ENCODE measurements around the gene CNBD2. TPM values are rescaled to one million over a fixed set of nuclear protein-coding genes. Genes with fewer than 3 reads are reported as not detected.

The CNBD2 gene
- total and polyA plus RNA-seq, 7 experiments from 2014 or later = 2.6 to 10.6 (median 7.7) TPM

- H3K27me3 ChIP-seq (ENCODE audit: control insufficient read depth in 2 of 2, insufficient read depth in 2 of 2, low read length in 2 of 2) = no peaks in the 10 kb centered on the region
- Mint-ChIP-seq H3K9me3 (peaks cover 0 to 8% (median 0%) of the 10 kb centered on the region in 11 donors), H3K4me1 (peaks cover 2 to 11% (median 5%) of the 10 kb centered on the region in 7 donors), H3K27ac (no peak overlapping the region), H3K4me3 (no peak overlapping the region), H3K36me3 (peaks cover 0 to 4% (median 0%) of the 10 kb centered on the region in 5 donors), H3K27me3 (peaks cover 0 to 29% (median 0%) of the 10 kb centered on the region in 5 donors)
- intact Hi-C loops (cut with micrococcal nuclease) = no loop called here
- no peak for ATAC-seq
- no peaks in the 10 kb centered on the region for H3K36me3 ChIP-seq (ENCODE audit: control insufficient read depth in 2 of 3, insufficient read depth in 3 of 3, low read length in 3 of 3)
- no peak overlapping the region for H3K27ac ChIP-seq (ENCODE audit: low read depth, low read length)
- ChIA-PET POLR2A (interaction anchor here (2.6 kb wide), 1 partner anchor 10 kb away, joined by 10 read pairs; the partner anchor contains the start of gene SCAND1), CTCF (no interaction called here)
- no peaks in the 10 kb centered on the region for H3K9me3 ChIP-seq (ENCODE audit: control insufficient read depth in 2 of 3, low read length in 3 of 3)
- no peaks in the 10 kb centered on the region for H3K4me1 ChIP-seq (ENCODE audit: control insufficient read depth in 2 of 2, insufficient read depth in 2 of 2, low read length in 2 of 2)
- H3K4me3 ChIP-seq (ENCODE audit: low read length) = no peak overlapping the region
- no peak for DNase-seq
Measured at GRCh38 chr20:35963878-35964277, 4.5 kb upstream of the CNBD2 start.

GRCh38 chr20:35968930-35969329 lies 540 bp downstream of the CNBD2 start:
- H3K36me3 ChIP-seq (ENCODE audit: control insufficient read depth in 2 of 3, insufficient read depth in 3 of 3, low read length in 3 of 3) = no peaks in the 10 kb centered on the region
- peaks cover 2 to 6% (median 5%) of the 10 kb centered on the region in 7 donors for H3K4me1 Mint-ChIP-seq
- no peak overlapping the region for H3K27ac ChIP-seq (ENCODE audit: low read depth, low read length)
- CTCF ChIA-PET = no interaction called here
- ATAC-seq (no peak), DNase-seq (no peak)
- no peaks in the 10 kb centered on the region for H3K36me3 Mint-ChIP-seq
- no peaks in the 10 kb centered on the region for H3K4me1 ChIP-seq (ENCODE audit: control insufficient read depth in 2 of 2, insufficient read depth in 2 of 2, low read length in 2 of 2)
- H3K9me3 Mint-ChIP-seq = no peaks in the 10 kb centered on the region
- no peak overlapping the region for H3K4me3 ChIP-seq (ENCODE audit: low read length)
- H3K27me3 Mint-ChIP-seq = peaks cover 0 to 12% (median 0%) of the 10 kb centered on the region in 5 donors
- POLR2A ChIA-PET = interaction anchor here (1.3 kb wide), 1 partner anchor 15 kb away, joined by 3 read pairs; the partner anchor contains the start of gene SCAND1
- no peak overlapping the region for H3K27ac Mint-ChIP-seq
- H3K27me3 ChIP-seq (ENCODE audit: control insufficient read depth in 2 of 2, insufficient read depth in 2 of 2, low read length in 2 of 2) = no peaks in the 10 kb centered on the region
- H3K9me3 ChIP-seq (ENCODE audit: control insufficient read depth in 2 of 3, low read length in 3 of 3) = no peaks in the 10 kb centered on the region
- H3K4me3 Mint-ChIP-seq = no peak overlapping the region
- intact Hi-C loops (cut with micrococcal nuclease) = no loop called here

- H3K36me3 ChIP-seq (ENCODE audit: control insufficient read depth in 2 of 3, insufficient read depth in 3 of 3, low read length in 3 of 3) = no peaks in the 10 kb centered on the region
- H3K27ac ChIP-seq (ENCODE audit: low read depth, low read length) = no peak overlapping the region
- Mint-ChIP-seq H3K4me1 (peaks cover 0 to under 1% (median 0%) of the 10 kb centered on the region in 7 donors), H3K4me3 (no peak overlapping the region), H3K27ac (no peak overlapping the region), H3K9me3 (no peaks in the 10 kb centered on the region), H3K27me3 (peaks cover 0 to 15% (median 0%) of the 10 kb centered on the region in 5 donors), H3K36me3 (no peaks in the 10 kb centered on the region)
- CTCF ChIA-PET = no interaction called here
- ATAC-seq = no peak
- no peak for DNase-seq
- intact Hi-C loops (cut with micrococcal nuclease) = no loop called here
- no peaks in the 10 kb centered on the region for H3K4me1 ChIP-seq (ENCODE audit: control insufficient read depth in 2 of 2, insufficient read depth in 2 of 2, low read length in 2 of 2)
- no peaks in the 10 kb centered on the region for H3K27me3 ChIP-seq (ENCODE audit: control insufficient read depth in 2 of 2, insufficient read depth in 2 of 2, low read length in 2 of 2)
- POLR2A ChIA-PET = no interaction called here
- H3K9me3 ChIP-seq (ENCODE audit: control insufficient read depth in 2 of 3, low read length in 3 of 3) = no peaks in the 10 kb centered on the region
- no peak overlapping the region for H3K4me3 ChIP-seq (ENCODE audit: low read length)
Measured at GRCh38 chr20:35971981-35972380, 3.6 kb downstream of the CNBD2 start.

GRCh38 chr20:35972462-35972861 lies 4.1 kb downstream of the CNBD2 start:
- intact Hi-C loops (cut with micrococcal nuclease) = no loop called here
- no peaks in the 10 kb centered on the region for H3K9me3 Mint-ChIP-seq
- ChIA-PET CTCF (no interaction called here), POLR2A (no interaction called here)
- H3K27me3 Mint-ChIP-seq = peaks cover 0 to 16% (median 0%) of the 10 kb centered on the region in 5 donors
- no peak overlapping the region for H3K4me3 Mint-ChIP-seq
- Histone ChIP-seq H3K36me3 (ENCODE audit: control insufficient read depth in 2 of 3, insufficient read depth in 3 of 3, low read length in 3 of 3) (no peaks in the 10 kb centered on the region), H3K4me1 (ENCODE audit: control insufficient read depth in 2 of 2, insufficient read depth in 2 of 2, low read length in 2 of 2) (no peaks in the 10 kb centered on the region), H3K27ac (ENCODE audit: low read depth, low read length) (no peak overlapping the region), H3K9me3 (ENCODE audit: control insufficient read depth in 2 of 3, low read length in 3 of 3) (no peaks in the 10 kb centered on the region), H3K4me3 (ENCODE audit: low read length) (no peak overlapping the region), H3K27me3 (ENCODE audit: control insufficient read depth in 2 of 2, insufficient read depth in 2 of 2, low read length in 2 of 2) (no peaks in the 10 kb centered on the region)
- no peaks in the 10 kb centered on the region for H3K4me1 Mint-ChIP-seq
- no peak for ATAC-seq
- no peaks in the 10 kb centered on the region for H3K36me3 Mint-ChIP-seq
- H3K27ac Mint-ChIP-seq = no peak overlapping the region
- DNase-seq = no peak

GRCh38 chr20:35974256-35974655 lies 5.9 kb downstream of the CNBD2 start:
- no peak overlapping the region for H3K4me3 Mint-ChIP-seq

GRCh38 chr20:35975576-35976373 lies 7.4 kb downstream of the CNBD2 start:
- ChIA-PET POLR2A (no interaction called here), CTCF (interaction anchor here (1.0 kb wide), 1 partner anchor 17 kb away, joined by 5 read pairs; no protein-coding TSS in a partner anchor)
- DNase-seq (no peak), ATAC-seq (no peak)
- intact Hi-C loops (cut with micrococcal nuclease) = no loop called here
- Mint-ChIP-seq H3K27me3 (peaks cover 0 to 4% (median 0%) of the 10 kb centered on the region in 5 donors), H3K36me3 (no peaks in the 10 kb centered on the region), H3K27ac (no peak overlapping the region), H3K9me3 (no peaks in the 10 kb centered on the region), H3K4me1 (no peaks in the 10 kb centered on the region), H3K4me3 (no peak overlapping the region)
- no peaks in the 10 kb centered on the region for H3K9me3 ChIP-seq (ENCODE audit: control insufficient read depth in 2 of 3, low read length in 3 of 3)
- H3K4me3 ChIP-seq (ENCODE audit: low read length) = no peak overlapping the region
- no peaks in the 10 kb centered on the region for H3K36me3 ChIP-seq (ENCODE audit: control insufficient read depth in 2 of 3, insufficient read depth in 3 of 3, low read length in 3 of 3)
- no peaks in the 10 kb centered on the region for H3K4me1 ChIP-seq (ENCODE audit: control insufficient read depth in 2 of 2, insufficient read depth in 2 of 2, low read length in 2 of 2)
- H3K27me3 ChIP-seq (ENCODE audit: control insufficient read depth in 2 of 2, insufficient read depth in 2 of 2, low read length in 2 of 2) = no peaks in the 10 kb centered on the region
- H3K27ac ChIP-seq (ENCODE audit: low read depth, low read length) = no peak overlapping the region

More at GRCh38 chr20:35974256-35974655, 5.9 kb downstream of the CNBD2 start:
- CTCF ChIA-PET = no interaction called here
- Histone ChIP-seq H3K36me3 (ENCODE audit: control insufficient read depth in 2 of 3, insufficient read depth in 3 of 3, low read length in 3 of 3) (no peaks in the 10 kb centered on the region), H3K27me3 (ENCODE audit: control insufficient read depth in 2 of 2, insufficient read depth in 2 of 2, low read length in 2 of 2) (no peaks in the 10 kb centered on the region), H3K4me1 (ENCODE audit: control insufficient read depth in 2 of 2, insufficient read depth in 2 of 2, low read length in 2 of 2) (no peaks in the 10 kb centered on the region), H3K4me3 (ENCODE audit: low read length) (no peak overlapping the region), H3K9me3 (ENCODE audit: control insufficient read depth in 2 of 3, low read length in 3 of 3) (no peaks in the 10 kb centered on the region), H3K27ac (ENCODE audit: low read depth, low read length) (no peak overlapping the region)
- Mint-ChIP-seq H3K27ac (no peak overlapping the region), H3K36me3 (no peaks in the 10 kb centered on the region), H3K4me1 (no peaks in the 10 kb centered on the region), H3K9me3 (no peaks in the 10 kb centered on the region), H3K27me3 (peaks cover 0 to 8% (median 0%) of the 10 kb centered on the region in 5 donors)
- DNase-seq (no peak), ATAC-seq (no peak)
- intact Hi-C loops (cut with micrococcal nuclease) = no loop called here
- POLR2A ChIA-PET = no interaction called here

Data from naive thymus-derived CD4-positive, alpha-beta T cell (primary cell).